ENCODE measurements around the gene ADGRL4. TPM values are rescaled to one million over a fixed set of nuclear protein-coding genes. Genes with fewer than 3 reads are reported as not detected.

The ADGRL4 gene
- total RNA-seq, 1 donor from 2014 or later = 198 TPM

DNA sequence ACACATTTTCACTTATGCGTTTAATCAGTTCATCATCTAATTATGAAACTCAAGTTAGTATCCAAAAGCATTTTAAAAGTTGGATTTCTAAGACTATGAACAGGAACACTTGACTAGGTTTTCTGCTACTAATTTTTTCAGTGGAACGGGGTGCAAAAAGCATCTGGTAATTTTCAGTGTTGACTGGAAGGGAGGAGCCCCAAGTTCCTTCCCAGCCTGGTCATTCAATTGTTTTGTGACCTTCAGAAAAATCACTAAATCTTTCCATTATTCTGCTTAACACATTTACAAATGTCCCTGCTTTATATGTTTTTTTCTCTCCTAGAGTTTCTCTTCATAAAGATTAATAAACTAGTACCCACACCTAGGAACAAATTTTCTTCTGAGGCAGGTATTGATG lies 6.0 kb upstream of the ADGRL4 start:
- TF ChIP-seq, protein P1, sequence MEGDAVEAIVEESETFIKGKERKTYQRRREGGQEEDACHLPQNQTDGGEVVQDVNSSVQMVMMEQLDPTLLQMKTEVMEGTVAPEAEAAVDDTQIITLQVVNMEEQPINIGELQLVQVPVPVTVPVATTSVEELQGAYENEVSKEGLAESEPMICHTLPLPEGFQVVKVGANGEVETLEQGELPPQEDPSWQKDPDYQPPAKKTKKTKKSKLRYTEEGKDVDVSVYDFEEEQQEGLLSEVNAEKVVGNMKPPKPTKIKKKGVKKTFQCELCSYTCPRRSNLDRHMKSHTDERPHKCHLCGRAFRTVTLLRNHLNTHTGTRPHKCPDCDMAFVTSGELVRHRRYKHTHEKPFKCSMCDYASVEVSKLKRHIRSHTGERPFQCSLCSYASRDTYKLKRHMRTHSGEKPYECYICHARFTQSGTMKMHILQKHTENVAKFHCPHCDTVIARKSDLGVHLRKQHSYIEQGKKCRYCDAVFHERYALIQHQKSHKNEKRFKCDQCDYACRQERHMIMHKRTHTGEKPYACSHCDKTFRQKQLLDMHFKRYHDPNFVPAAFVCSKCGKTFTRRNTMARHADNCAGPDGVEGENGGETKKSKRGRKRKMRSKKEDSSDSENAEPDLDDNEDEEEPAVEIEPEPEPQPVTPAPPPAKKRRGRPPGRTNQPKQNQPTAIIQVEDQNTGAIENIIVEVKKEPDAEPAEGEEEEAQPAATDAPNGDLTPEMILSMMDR (IDR thresholded peaks at IDR 0.05; ENCODE audit: unreplicated experiment) = no peak
- Mint-ChIP-seq H3K27ac (ENCODE audit: unreplicated experiment) (no peak overlapping the region), H3K36me3 (ENCODE audit: low read depth, unreplicated experiment) (peaks cover 5% of the 10 kb centered on the region), H3K9me3 (ENCODE audit: unreplicated experiment) (no peaks in the 10 kb centered on the region), H3K27me3 (ENCODE audit: unreplicated experiment) (no peaks in the 10 kb centered on the region), H3K4me1 (ENCODE audit: unreplicated experiment) (peaks cover 7% of the 10 kb centered on the region), H3K4me3 (ENCODE audit: unreplicated experiment) (no peak overlapping the region)
- DNase-seq (ENCODE audit: low spot score) = no peak

DNA sequence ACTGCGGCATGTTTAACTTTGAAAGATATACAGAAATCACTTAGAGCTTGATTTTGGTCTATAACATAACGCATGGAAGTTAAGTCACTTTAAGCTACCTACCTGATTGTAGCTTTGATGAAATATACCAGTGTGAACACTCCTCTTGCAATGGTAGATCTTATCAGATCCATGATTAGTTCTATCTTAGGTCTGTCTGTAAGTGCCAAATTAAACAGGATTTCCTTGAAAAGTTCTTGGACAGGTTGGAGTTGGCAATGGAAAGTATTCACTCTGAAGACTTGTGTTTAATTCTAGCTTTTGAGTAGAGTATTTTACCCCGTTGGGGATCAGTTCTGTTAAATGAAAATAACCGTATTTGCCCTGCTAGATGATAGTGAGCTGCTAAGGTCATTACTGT lies 4.1 kb upstream of the ADGRL4 start:
- no peaks in the 10 kb centered on the region for H3K9me3 Mint-ChIP-seq (ENCODE audit: unreplicated experiment)
- H3K27ac Mint-ChIP-seq (ENCODE audit: unreplicated experiment) = no peak overlapping the region
- no peak overlapping the region for H3K4me3 Mint-ChIP-seq (ENCODE audit: unreplicated experiment)
- peaks cover 21% of the 10 kb centered on the region for H3K4me1 Mint-ChIP-seq (ENCODE audit: unreplicated experiment)
- TF ChIP-seq, protein P1 (IDR thresholded peaks at IDR 0.05; ENCODE audit: unreplicated experiment) = no peak
- H3K36me3 Mint-ChIP-seq (ENCODE audit: low read depth, unreplicated experiment) = peaks cover 11% of the 10 kb centered on the region
- DNase-seq (ENCODE audit: low spot score) = no peak
- H3K27me3 Mint-ChIP-seq (ENCODE audit: unreplicated experiment) = peaks cover 1% of the 10 kb centered on the region

DNA sequence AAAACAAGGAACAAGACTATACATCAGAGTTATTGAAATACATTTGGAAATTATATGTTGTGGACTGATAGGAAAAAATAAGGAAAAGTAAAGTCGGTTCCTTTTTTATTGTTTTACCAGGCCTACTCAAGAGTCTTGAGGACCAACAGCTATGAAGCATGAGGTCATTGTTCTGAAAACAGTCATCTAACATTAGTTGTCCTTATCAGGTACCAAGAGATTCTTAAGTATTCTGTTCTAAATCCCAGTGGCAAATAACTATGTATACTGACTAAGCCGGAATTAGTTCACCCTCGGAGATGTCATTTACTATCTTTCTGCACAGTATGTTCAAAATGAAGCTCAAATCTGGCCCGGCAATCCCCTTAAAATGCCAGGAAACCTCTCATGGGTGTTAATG lies 585 bp downstream of the ADGRL4 start:
- peaks cover 25% of the 10 kb centered on the region for H3K4me1 Mint-ChIP-seq (ENCODE audit: unreplicated experiment)
- H3K4me3 Mint-ChIP-seq (ENCODE audit: unreplicated experiment) = peak overlapping the region; percentile 95
- TF ChIP-seq, protein P1 (IDR thresholded peaks at IDR 0.05; ENCODE audit: unreplicated experiment) = no peak
- peak overlapping the region; percentile 97 for H3K27ac Mint-ChIP-seq (ENCODE audit: unreplicated experiment)
- H3K36me3 Mint-ChIP-seq (ENCODE audit: low read depth, unreplicated experiment) = peaks cover 26% of the 10 kb centered on the region
- H3K9me3 Mint-ChIP-seq (ENCODE audit: unreplicated experiment) = no peaks in the 10 kb centered on the region
- DNase-seq (ENCODE audit: low spot score) = no peak
- peaks cover 1% of the 10 kb centered on the region for H3K27me3 Mint-ChIP-seq (ENCODE audit: unreplicated experiment)

DNA sequence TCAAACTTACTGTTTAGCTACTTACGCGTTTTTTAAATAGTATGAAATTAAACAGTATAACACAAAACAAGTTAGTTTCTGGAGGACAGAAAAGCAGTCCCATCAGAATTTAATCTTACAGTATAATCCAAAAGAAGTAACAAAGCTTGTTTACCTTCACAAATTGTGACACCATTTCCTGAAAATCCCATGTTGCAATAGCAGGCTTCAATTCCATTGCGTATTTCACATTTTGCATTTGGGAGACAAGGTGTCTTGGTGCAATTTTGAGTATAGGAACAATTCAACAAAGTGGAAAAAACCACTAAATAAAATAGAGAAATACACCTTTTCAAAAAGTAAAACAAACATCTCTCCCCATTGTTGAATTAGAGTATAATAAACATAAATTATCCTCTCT lies 1.6 kb downstream of the ADGRL4 start:
- Mint-ChIP-seq H3K9me3 (ENCODE audit: unreplicated experiment) (no peaks in the 10 kb centered on the region), H3K27ac (ENCODE audit: unreplicated experiment) (peak overlapping the region; percentile 94), H3K36me3 (ENCODE audit: low read depth, unreplicated experiment) (peaks cover 32% of the 10 kb centered on the region), H3K27me3 (ENCODE audit: unreplicated experiment) (peaks cover 1% of the 10 kb centered on the region), H3K4me3 (ENCODE audit: unreplicated experiment) (peak overlapping the region; percentile 95), H3K4me1 (ENCODE audit: unreplicated experiment) (peaks cover 24% of the 10 kb centered on the region)
- DNase-seq (ENCODE audit: low spot score) = no peak
- TF ChIP-seq, protein P1 (IDR thresholded peaks at IDR 0.05; ENCODE audit: unreplicated experiment) = no peak

DNA sequence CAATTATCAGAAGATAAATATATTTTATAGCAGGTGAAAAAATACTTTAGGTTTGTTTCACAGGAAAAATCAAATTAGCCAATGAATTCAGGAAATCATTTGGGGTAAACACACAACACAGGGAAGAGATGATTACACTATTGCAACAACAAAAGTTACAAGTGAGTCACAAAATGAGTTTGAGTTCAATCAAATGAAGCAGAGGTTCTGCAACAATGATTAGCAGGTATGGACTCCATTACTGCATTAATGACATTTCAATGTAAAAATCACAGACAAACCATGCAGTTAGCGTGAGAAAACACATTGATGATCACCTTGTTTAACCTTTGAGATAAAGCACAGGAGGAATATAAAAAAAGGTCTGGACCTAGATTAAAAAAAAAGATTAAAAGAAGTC lies 9.7 kb downstream of the ADGRL4 start:
- H3K9me3 Mint-ChIP-seq (ENCODE audit: unreplicated experiment) = no peaks in the 10 kb centered on the region
- peaks cover 1% of the 10 kb centered on the region for H3K27me3 Mint-ChIP-seq (ENCODE audit: unreplicated experiment)
- H3K27ac Mint-ChIP-seq (ENCODE audit: unreplicated experiment) = no peak overlapping the region
- peaks cover 13% of the 10 kb centered on the region for H3K4me1 Mint-ChIP-seq (ENCODE audit: unreplicated experiment)
- no peak for DNase-seq (ENCODE audit: low spot score)
- TF ChIP-seq, protein P1 (IDR thresholded peaks at IDR 0.05; ENCODE audit: unreplicated experiment) = no peak
- peaks cover 38% of the 10 kb centered on the region for H3K36me3 Mint-ChIP-seq (ENCODE audit: low read depth, unreplicated experiment)
- H3K4me3 Mint-ChIP-seq (ENCODE audit: unreplicated experiment) = no peak overlapping the region

All from endothelial cell (in vitro differentiated cells).